ENCODE measurements around the gene GRIK4.

GRIK4 gene

DNA sequence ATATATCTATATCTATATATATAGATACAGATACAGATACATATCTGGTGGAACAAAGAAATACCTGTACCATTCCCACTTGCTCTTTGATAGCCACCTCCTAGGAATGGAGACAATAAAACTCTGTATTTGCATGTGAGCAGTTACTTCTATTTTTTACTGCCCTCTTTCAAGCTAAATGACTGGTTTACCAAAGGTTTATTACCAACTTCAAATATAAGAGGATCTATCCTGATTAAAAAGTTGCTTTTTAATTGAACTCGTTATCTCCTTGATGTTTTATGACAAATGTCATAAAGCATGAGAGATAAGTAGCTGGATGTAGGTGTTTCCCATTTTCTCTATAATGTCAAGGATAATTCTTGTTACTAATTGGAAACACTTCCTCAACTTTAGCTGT lies 21.7 kb upstream of the GRIK4 start:
- no peaks in the 10 kb centered on the region for H3K27me3 ChIP-seq (ENCODE audit: control insufficient read depth, low read length)
- H3K4me3 ChIP-seq (ENCODE audit: low read length), result no peak overlapping the region
- H3K4me1 ChIP-seq (ENCODE audit: control insufficient read depth, low read length), result no peaks in the 10 kb centered on the region
- no peak overlapping the region for H3K4me2 ChIP-seq (ENCODE audit: low read length)
- H3K36me3 ChIP-seq (ENCODE audit: control insufficient read depth, low read length), result no peaks in the 10 kb centered on the region; the same call in 1 of the 2 replicates
- no peaks in the 10 kb centered on the region for H3F3A ChIP-seq (ENCODE audit: control insufficient read depth, insufficient read depth)
- no peaks in the 10 kb centered on the region for H3K79me2 ChIP-seq (ENCODE audit: control insufficient read depth, low read length)
- H3K9me2 ChIP-seq (replicated peaks; ENCODE audit: control insufficient read depth, low read length), result no peaks in the 10 kb centered on the region
- H4K20me1 ChIP-seq (ENCODE audit: control insufficient read depth, insufficient read depth, low read depth, low read length), result no peaks in the 10 kb centered on the region
- TF ChIP-seq EZH2phosphoT487 (IDR thresholded peaks at IDR 0.05; ENCODE audit: borderline replicate concordance, low read length), result no peak
- TF ChIP-seq, protein P1, sequence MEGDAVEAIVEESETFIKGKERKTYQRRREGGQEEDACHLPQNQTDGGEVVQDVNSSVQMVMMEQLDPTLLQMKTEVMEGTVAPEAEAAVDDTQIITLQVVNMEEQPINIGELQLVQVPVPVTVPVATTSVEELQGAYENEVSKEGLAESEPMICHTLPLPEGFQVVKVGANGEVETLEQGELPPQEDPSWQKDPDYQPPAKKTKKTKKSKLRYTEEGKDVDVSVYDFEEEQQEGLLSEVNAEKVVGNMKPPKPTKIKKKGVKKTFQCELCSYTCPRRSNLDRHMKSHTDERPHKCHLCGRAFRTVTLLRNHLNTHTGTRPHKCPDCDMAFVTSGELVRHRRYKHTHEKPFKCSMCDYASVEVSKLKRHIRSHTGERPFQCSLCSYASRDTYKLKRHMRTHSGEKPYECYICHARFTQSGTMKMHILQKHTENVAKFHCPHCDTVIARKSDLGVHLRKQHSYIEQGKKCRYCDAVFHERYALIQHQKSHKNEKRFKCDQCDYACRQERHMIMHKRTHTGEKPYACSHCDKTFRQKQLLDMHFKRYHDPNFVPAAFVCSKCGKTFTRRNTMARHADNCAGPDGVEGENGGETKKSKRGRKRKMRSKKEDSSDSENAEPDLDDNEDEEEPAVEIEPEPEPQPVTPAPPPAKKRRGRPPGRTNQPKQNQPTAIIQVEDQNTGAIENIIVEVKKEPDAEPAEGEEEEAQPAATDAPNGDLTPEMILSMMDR (IDR thresholded peaks at IDR 0.05; ENCODE audit: low read depth, low read length, poor library complexity, severe bottlenecking), result no peak
- H3K27ac ChIP-seq (ENCODE audit: low read depth, low read length), result no peak overlapping the region
- H3K9me3 ChIP-seq (ENCODE audit: control insufficient read depth, insufficient read depth, low read length), result no peaks in the 10 kb centered on the region

- TF ChIP-seq EZH2phosphoT487 (IDR thresholded peaks at IDR 0.05; ENCODE audit: borderline replicate concordance, low read length), result no peak
- no peak overlapping the region for H3K4me2 ChIP-seq (ENCODE audit: low read length)
- no peaks in the 10 kb centered on the region for H4K20me1 ChIP-seq (ENCODE audit: control insufficient read depth, insufficient read depth, low read depth, low read length)
- no peaks in the 10 kb centered on the region for H3K27me3 ChIP-seq (ENCODE audit: control insufficient read depth, low read length)
- H3F3A ChIP-seq (ENCODE audit: control insufficient read depth, insufficient read depth), result no peaks in the 10 kb centered on the region
- H3K27ac ChIP-seq (ENCODE audit: low read depth, low read length), result no peak overlapping the region
- H3K4me3 ChIP-seq (ENCODE audit: low read length), result no peak overlapping the region
- H3K79me2 ChIP-seq (ENCODE audit: control insufficient read depth, low read length), result no peaks in the 10 kb centered on the region
- H3K9me2 ChIP-seq (replicated peaks; ENCODE audit: control insufficient read depth, low read length), result no peaks in the 10 kb centered on the region
- H3K36me3 ChIP-seq (ENCODE audit: control insufficient read depth, low read length), result no peaks in the 10 kb centered on the region
- H3K9me3 ChIP-seq (ENCODE audit: control insufficient read depth, insufficient read depth, low read length), result no peaks in the 10 kb centered on the region
- H3K4me1 ChIP-seq (ENCODE audit: control insufficient read depth, low read length), result no peaks in the 10 kb centered on the region
Measured at GRCh38 chr11:120492486-120492885, 19.1 kb upstream of the GRIK4 start.

- Histone ChIP-seq H3K9me2 (replicated peaks; ENCODE audit: control insufficient read depth, low read length) (no peaks in the 10 kb centered on the region), H4K20me1 (ENCODE audit: control insufficient read depth, insufficient read depth, low read depth, low read length) (no peaks in the 10 kb centered on the region), H3K9me3 (ENCODE audit: control insufficient read depth, insufficient read depth, low read length) (no peaks in the 10 kb centered on the region), H3K27ac (ENCODE audit: low read depth, low read length) (no peak overlapping the region), H3F3A (ENCODE audit: control insufficient read depth, insufficient read depth) (no peaks in the 10 kb centered on the region), H3K4me1 (ENCODE audit: control insufficient read depth, low read length) (no peaks in the 10 kb centered on the region), H3K27me3 (ENCODE audit: control insufficient read depth, low read length) (no peaks in the 10 kb centered on the region), H3K79me2 (ENCODE audit: control insufficient read depth, low read length) (no peaks in the 10 kb centered on the region), H3K36me3 (ENCODE audit: control insufficient read depth, low read length) (no peaks in the 10 kb centered on the region), H3K4me3 (ENCODE audit: low read length) (no peak overlapping the region), H3K4me2 (ENCODE audit: low read length) (no peak overlapping the region)
- TF ChIP-seq, protein P1 (IDR thresholded peaks at IDR 0.05; ENCODE audit: low read depth, low read length, poor library complexity, severe bottlenecking), result no peak
- no peak for TF ChIP-seq EZH2phosphoT487 (IDR thresholded peaks at IDR 0.05; ENCODE audit: borderline replicate concordance, low read length)
Measured at GRCh38 chr11:120494595-120494994, 17.0 kb upstream of the GRIK4 start.

- H3K27ac ChIP-seq (ENCODE audit: low read depth, low read length), result no peak overlapping the region
- no peaks in the 10 kb centered on the region for H3K9me2 ChIP-seq (replicated peaks; ENCODE audit: control insufficient read depth, low read length)
- no peaks in the 10 kb centered on the region for H3K36me3 ChIP-seq (ENCODE audit: control insufficient read depth, low read length)
- no peaks in the 10 kb centered on the region for H3K4me1 ChIP-seq (ENCODE audit: control insufficient read depth, low read length)
- no peaks in the 10 kb centered on the region for H3F3A ChIP-seq (ENCODE audit: control insufficient read depth, insufficient read depth)
- H4K20me1 ChIP-seq (ENCODE audit: control insufficient read depth, insufficient read depth, low read depth, low read length), result no peaks in the 10 kb centered on the region
- no peaks in the 10 kb centered on the region for H3K9me3 ChIP-seq (ENCODE audit: control insufficient read depth, insufficient read depth, low read length)
- H3K4me2 ChIP-seq (ENCODE audit: low read length), result no peak overlapping the region
- H3K4me3 ChIP-seq (ENCODE audit: low read length), result no peak overlapping the region
- H3K27me3 ChIP-seq (ENCODE audit: control insufficient read depth, low read length), result peaks cover 4% of the 10 kb centered on the region; the same call in 1 of the 2 replicates
- H3K79me2 ChIP-seq (ENCODE audit: control insufficient read depth, low read length), result no peaks in the 10 kb centered on the region
- TF ChIP-seq, protein P1 (IDR thresholded peaks at IDR 0.05; ENCODE audit: low read depth, low read length, poor library complexity, severe bottlenecking), result no peak
- TF ChIP-seq EZH2phosphoT487 (IDR thresholded peaks at IDR 0.05; ENCODE audit: borderline replicate concordance, low read length), result no peak
Measured at GRCh38 chr11:120499088-120499487, 12.5 kb upstream of the GRIK4 start.

All from DOHH2 (cell line).